Ovary (tissue), 3 donors: Measurements from ENCODE around the gene TBX18.

Source experiments
- EP300 ChIP-seq: sonication (generic); formaldehyde crosslinking; IDR thresholded peaks from one replicate; pipeline ENCODE4 v1.6.1; 2017; ENCODE audit warnings: antibody characterized with exemption
- POLR2A ChIP-seq: fragments of 450-650 bp; IDR thresholded peaks from one replicate; pipeline ENCODE4 v1.6.1; 2017; ENCODE audit warnings: antibody characterized with exemption, mild to moderate bottlenecking, moderate library complexity
- TF ChIP-seq, protein P1 (sequence below), 3 donors: fragments of 450-650 bp in 2 of 3; fragments of 200-600 bp in 1 of 3; IDR thresholded peaks; one replicate each; pipeline versions ENCODE4 v1.5.1 to v1.8.0; 2016 to 2022; ENCODE audit warnings: antibody characterized with exemption in 3 of 3, mild to moderate bottlenecking in 1 of 3
- donor health status: DM: no; HTN: no; CAD: no.

DNA sequence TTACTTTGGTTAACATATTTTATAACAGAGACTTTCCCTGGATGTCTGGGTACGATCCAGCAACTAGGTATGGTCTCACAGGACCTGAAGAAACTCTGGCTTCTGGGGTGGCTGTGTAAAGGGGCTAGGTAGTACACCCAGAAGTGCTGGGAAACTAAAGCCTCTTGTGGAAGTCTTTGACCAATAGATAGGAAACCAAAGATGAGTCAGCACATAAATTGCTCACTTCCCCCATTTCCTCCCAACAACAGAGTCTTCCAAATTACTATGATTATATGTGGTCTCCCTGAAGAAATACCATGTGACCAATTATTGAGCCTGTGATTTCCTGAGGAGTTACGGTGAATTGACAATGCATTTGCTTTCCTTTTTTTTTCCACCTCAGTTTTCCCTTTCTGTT is 26.8 kb upstream of the TBX18 start:
- TF ChIP-seq, protein P1, sequence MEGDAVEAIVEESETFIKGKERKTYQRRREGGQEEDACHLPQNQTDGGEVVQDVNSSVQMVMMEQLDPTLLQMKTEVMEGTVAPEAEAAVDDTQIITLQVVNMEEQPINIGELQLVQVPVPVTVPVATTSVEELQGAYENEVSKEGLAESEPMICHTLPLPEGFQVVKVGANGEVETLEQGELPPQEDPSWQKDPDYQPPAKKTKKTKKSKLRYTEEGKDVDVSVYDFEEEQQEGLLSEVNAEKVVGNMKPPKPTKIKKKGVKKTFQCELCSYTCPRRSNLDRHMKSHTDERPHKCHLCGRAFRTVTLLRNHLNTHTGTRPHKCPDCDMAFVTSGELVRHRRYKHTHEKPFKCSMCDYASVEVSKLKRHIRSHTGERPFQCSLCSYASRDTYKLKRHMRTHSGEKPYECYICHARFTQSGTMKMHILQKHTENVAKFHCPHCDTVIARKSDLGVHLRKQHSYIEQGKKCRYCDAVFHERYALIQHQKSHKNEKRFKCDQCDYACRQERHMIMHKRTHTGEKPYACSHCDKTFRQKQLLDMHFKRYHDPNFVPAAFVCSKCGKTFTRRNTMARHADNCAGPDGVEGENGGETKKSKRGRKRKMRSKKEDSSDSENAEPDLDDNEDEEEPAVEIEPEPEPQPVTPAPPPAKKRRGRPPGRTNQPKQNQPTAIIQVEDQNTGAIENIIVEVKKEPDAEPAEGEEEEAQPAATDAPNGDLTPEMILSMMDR (IDR thresholded peaks at IDR 0.05) = no peak
- TF ChIP-seq POLR2A = no peak
- no peak for TF ChIP-seq EP300
